K562 (cell line): Measurements from ENCODE around the gene MLLT11. TPM values are rescaled to one million over a fixed set of nuclear protein-coding genes. Genes with fewer than 3 reads are reported as not detected.
A peak's percentile ranks its signal among the peaks of the same experiment; 100 is the strongest.

Source experiments
- CBFA2T2 ChIP-seq: fragments of 450-650 bp; conservative IDR thresholded peaks from 2 replicates; pipeline ENCODE4 v1.6.1; 2017; ENCODE audit warnings: mild to moderate bottlenecking
- GABPA ChIP-seq: fragments of 200-800 bp; sonication (Bioruptor generic); conservative IDR thresholded peaks from 2 replicates; pipeline ENCODE4 v1.6.1; 2016; ENCODE audit warnings: low read depth, missing genetic modification characterization, missing compliant biosample characterization
- GTF2B ChIP-seq: IDR thresholded peaks from 2 replicates; pipeline ENCODE4 v1.6.1; 2011; ENCODE audit not compliant: insufficient read length; ENCODE audit errors: extremely low read depth
- HEY1 ChIP-seq: fragments of 250-450 bp; sonication (Bioruptor Pico); IDR thresholded peaks from 2 replicates; pipeline ENCODE4 v1.5.0; 2020; ENCODE audit warnings: mild to moderate bottlenecking, moderate library complexity, borderline replicate concordance
- HINFP ChIP-seq: fragments of 450-650 bp; conservative IDR thresholded peaks from 2 replicates; pipeline ENCODE4 v1.6.1; 2016; ENCODE audit warnings: missing genetic modification characterization, low read depth, mild to moderate bottlenecking, control low read depth, missing compliant biosample characterization
- MEIS2 ChIP-seq: fragments of 450-650 bp; IDR thresholded peaks from 2 replicates; pipeline ENCODE4 v1.6.1; 2014; ENCODE audit warnings: mild to moderate bottlenecking; ENCODE audit not compliant: partially characterized antibody
- MTA1 ChIP-seq: fragments of 450-650 bp; IDR thresholded peaks from 2 replicates; pipeline ENCODE4 v1.6.1; 2017; ENCODE audit warnings: borderline replicate concordance
- MXD1 ChIP-seq: fragments of 250-450 bp; sonication (Bioruptor Pico); IDR thresholded peaks from 2 replicates; pipeline ENCODE4 v1.8.0; 2021; ENCODE audit warnings: borderline replicate concordance, mild to moderate bottlenecking, moderate library complexity; ENCODE audit not compliant: poor library complexity, severe bottlenecking
- NCOA1 ChIP-seq: fragments of 450-650 bp; IDR thresholded peaks from 2 replicates; pipeline ENCODE4 v1.6.1; 2016; ENCODE audit warnings: low read depth
- PHB ChIP-seq: fragments of 250-450 bp; sonication (Bioruptor Pico); IDR thresholded peaks from 2 replicates; pipeline ENCODE4 v1.5.0; 2021
- PREB ChIP-seq: sonication (generic); formaldehyde crosslinking; IDR thresholded peaks from 2 replicates; pipeline ENCODE4 v1.8.1; 2023; ENCODE audit warnings: mild to moderate bottlenecking, missing genetic modification reagents
- RBBP5 ChIP-seq: fragments of 200-600 bp; sonication (generic); IDR thresholded peaks from 2 replicates; pipeline ENCODE4 v1.6.1; 2012; ENCODE audit warnings: borderline replicate concordance, mild to moderate bottlenecking, low read length, control low read depth, inconsistent platforms; ENCODE audit not compliant: insufficient read depth, poor library complexity, severe bottlenecking
- RBM14 ChIP-seq: fragments of 200-400 bp; formaldehyde crosslinking; IDR thresholded peaks from 2 replicates; pipeline ENCODE4 v1.6.1; 2018; ENCODE audit warnings: low read depth, mild to moderate bottlenecking, low read length, moderate library complexity, borderline replicate concordance; ENCODE audit not compliant: insufficient read depth
- RBM25 ChIP-seq: fragments of 200-400 bp; formaldehyde crosslinking; IDR thresholded peaks from 2 replicates; pipeline ENCODE4 v1.6.1; 2018; ENCODE audit warnings: low read length, low read depth, moderate library complexity; ENCODE audit not compliant: severe bottlenecking
- SIX5 ChIP-seq, 2 experiments: IDR thresholded peaks; 2 replicates each; pipeline ENCODE4 v1.6.1; 2011; ENCODE audit warnings: low read length in 2 of 2, borderline replicate concordance in 1 of 2, low read depth in 1 of 2, mild to moderate bottlenecking in 1 of 2, moderate library complexity in 1 of 2; ENCODE audit not compliant: insufficient read depth in 1 of 2
- STAT5A ChIP-seq: IDR thresholded peaks from 2 replicates; pipeline ENCODE4 v1.6.1; 2012; ENCODE audit warnings: low read length, inconsistent platforms, borderline replicate concordance
- THRB ChIP-seq: fragments of 450-650 bp; formaldehyde crosslinking; conservative IDR thresholded peaks from 2 replicates; pipeline ENCODE4 v1.4.0; 2022; ENCODE audit warnings: mild to moderate bottlenecking, missing genetic modification characterization
- XRCC3 ChIP-seq: fragments of 450-650 bp; IDR thresholded peaks from 2 replicates; pipeline ENCODE4 v1.6.1; 2017; ENCODE audit warnings: mild to moderate bottlenecking, moderate library complexity
- ZNF449 ChIP-seq: fragments of 250-450 bp; sonication (Bioruptor Pico); IDR thresholded peaks from 2 replicates; pipeline ENCODE4 v1.8.0; 2022; ENCODE audit warnings: moderate library complexity, mild to moderate bottlenecking, inconsistent platforms
- polyA plus RNA-seq, 8 experiments: library from polyadenylated mRNA; depleted of rRNA in 4 of 8; stranded (reverse) in 5 of 8; unstranded in 3 of 8; fragments of >200 nt; fragmentation: Nextera tagmentation in 2 of 8; fragmentation: Illumina TruSeq in 1 of 8; extraction: Ambion mirVana in 2 of 8; extraction: Trizol in 1 of 8; gene quantifications; 2 replicates each; pipeline versions ENCODE4 v1.2.1 to v1.2.3, GENCODE V29; 2011 to 2014; ENCODE audit warnings: inconsistent platforms in 1 of 8, missing spikeins in 1 of 8
- total RNA-seq, 7 experiments: library from RNA; depleted of rRNA in 6 of 7; stranded (reverse); fragments of >200 nt in 6 of 7; fragmentation: Illumina TruSeq in 2 of 7; extraction: Trizol in 2 of 7; gene quantifications; 2 replicates each; pipeline versions ENCODE4 v1.2.1 to v1.2.3, GENCODE V29; 2011 to 2021; ENCODE audit warnings: low replicate concordance in 1 of 7
- TF ChIP-seq, protein P1 (sequence below): sonication (generic); formaldehyde crosslinking; IDR thresholded peaks from 2 replicates; pipeline ENCODE4 v1.9.0; 2022; ENCODE audit warnings: mild to moderate bottlenecking, missing genetic modification reagents

The MLLT11 gene
- total and polyA plus RNA-seq, 9 of the 15 experiments (the other 6 are each of a cell fraction or from before 2014, with no cell fraction given): 12.1 to 91.0 (median 22.0) TPM

- TF ChIP-seq ZNF449 (CRISPR knock-in tag) (0 out of 2 replicates have a peak, but pooled peaks have one; percentile 11), SIX5 (IDR thresholded peaks at IDR 0.05; ENCODE audit: borderline replicate concordance in 1 of 2, insufficient read depth in 1 of 2, low read depth in 1 of 2, low read length in 2 of 2) (no peak), GTF2B (no peak), PREB (CRISPR knock-in tag) (no peak), HINFP (tag) (no peak), RBBP5 (peak; percentile 6), HEY1 (CRISPR knock-in tag) (no peak), RBM14 (no peak), NCOA1 (peak; percentile 63; the same call in 1 of the 2 replicates), RBM25 (no peak), XRCC3 (no peak), THRB (CRISPR knock-in tag) (peak; percentile 59; the same call in 1 of the 2 replicates), GABPA (no peak), MTA1 (no peak), STAT5A (peak; percentile 52; the same call in 1 of the 2 replicates), MXD1 (CRISPR knock-in tag) (no peak), MEIS2 (peak; percentile 78), PHB (CRISPR knock-in tag) (no peak), CBFA2T2 (peak; percentile 76)
- TF ChIP-seq, protein P1, sequence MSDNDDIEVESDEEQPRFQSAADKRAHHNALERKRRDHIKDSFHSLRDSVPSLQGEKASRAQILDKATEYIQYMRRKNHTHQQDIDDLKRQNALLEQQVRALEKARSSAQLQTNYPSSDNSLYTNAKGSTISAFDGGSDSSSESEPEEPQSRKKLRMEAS (CRISPR knock-in tag): peak; percentile 18; the same call in 1 of the 2 replicates
Observed at GRCh38 chr1:151054971-151055547, 5.1 kb upstream of the MLLT11 start (continued).
